Psoas muscle (tissue), 8 donors: Measurements from ENCODE around the gene CMSS1. TPM values are rescaled to one million over a fixed set of nuclear protein-coding genes. Genes with fewer than 3 reads are reported as not detected.

Source experiments
- ATAC-seq, 4 donors: fragments of 200-7000 bp; cut with Tn5 transposase; one replicate each; pipeline ENCODE4 v1.9.1; 2020; ENCODE audit warnings: moderate library complexity in 3 of 4, mild to moderate bottlenecking in 2 of 4
- DNase-seq, 2 donors: peaks; one replicate each; pipeline ENCODE4 v3.0.0-alpha.2; 2020
- H3K27ac ChIP-seq: fragments of 200-600 bp; one replicate; pipeline ENCODE4 v1.8.0; 2022
- H3K27me3 ChIP-seq, 3 donors: fragments of 200-600 bp in 1 of 3; one replicate each; pipeline versions ENCODE4 v1.6.1 to v1.8.0; 2013 to 2022; ENCODE audit warnings: low read length in 2 of 3, mild to moderate bottlenecking in 2 of 3, moderate library complexity in 1 of 3; ENCODE audit not compliant: insufficient read depth in 3 of 3
- H3K36me3 ChIP-seq, 2 donors: fragments of 200-600 bp in 1 of 2; one replicate each; pipeline versions ENCODE4 v1.6.1 to v1.8.0; 2013 to 2022; ENCODE audit warnings: low read depth in 1 of 2, mild to moderate bottlenecking in 1 of 2, moderate library complexity in 1 of 2; ENCODE audit not compliant: insufficient read depth in 1 of 2
- H3K4me1 ChIP-seq: fragments of 200-600 bp; one replicate; pipeline ENCODE4 v1.8.0; 2022
- H3K4me3 ChIP-seq: fragments of 200-600 bp; one replicate; pipeline ENCODE4 v1.8.0; 2022; ENCODE audit warnings: mild to moderate bottlenecking
- H3K9me3 ChIP-seq: fragments of 200-600 bp; one replicate; pipeline ENCODE4 v1.8.0; 2022
- CTCF ChIP-seq: fragments of 200-600 bp; IDR thresholded peaks from one replicate; pipeline ENCODE4 v1.8.0; 2022; ENCODE audit warnings: antibody characterized with exemption
- WGBS, 3 donors: extraction: QIAGEN DNeasy Blood & Tissue Kit; methylation state at CpG; one replicate each; pipeline versions ENCODE4 v1.1.6 to v1.1.7; 2013; 5-methylcytosine and 5-hydroxymethylcytosine counted together
- intact Hi-C, 2 donors: fragments of 100-400 bp; cut with DNase I; formaldehyde crosslinking; loops; one replicate each; pipeline versions ENCODE4 v1.11.0 to v1.14.2; 2022
- polyA plus RNA-seq, 3 donors: library from polyadenylated mRNA; stranded (reverse); fragments of 200-250 nt; gene quantifications; one replicate each; pipeline ENCODE4 v1.2.3, GENCODE V29; 2013
- total RNA-seq, 4 donors: library from RNA; stranded (reverse); fragmentation: NEBNext Ultra II Directional in 2 of 4; extraction: Animal tissue kit (Norgen Biotek cat#: 25700) in 2 of 4; gene quantifications; one replicate each; pipeline versions ENCODE4 v1.2.1 to v1.2.4, GENCODE V29; 2021 to 2023
- donor health status: healthy with polysubstance abuse.
- donor health status: DM: no; HTN: no; CAD: no; lungs with moderate emphysema.
- donor health status: Bipolar disorder and iron deficiency.
- donor health status: healthy.
- donor health status: DM: yes; HTN: yes; CAD: no.
- donor health status: DM: no; HTN: no; CAD: no.
- donor health status: DM: no; HTN: no; CAD: no.
- donor health status: DM: yes; HTN: yes; CAD: no.

Gene CMSS1
- total and polyA plus RNA-seq, 7 donors = 18.4 to 174 (median 58.8) TPM

GRCh38 chr3:100020876-100021644, 203.4 kb downstream of the CMSS1 start:
- H3K27me3 ChIP-seq = no peaks in the 10 kb centered on the region
- DNase-seq (no peak), ATAC-seq (peak in 2 of 4 donors; percentile 43 to 60)
- intact Hi-C loops = no loop called here
- 51 to 87% (median 55%) methylated on average over 9 of the region's 9 CpGs for WGBS, 3 donors
- peaks cover 37% of the 10 kb centered on the region for H3K4me1 ChIP-seq
- no peak for TF ChIP-seq CTCF
- no peak overlapping the region for H3K4me3 ChIP-seq
- H3K9me3 ChIP-seq = no peaks in the 10 kb centered on the region
- peak overlapping the region; percentile 58 for H3K27ac ChIP-seq
- H3K36me3 ChIP-seq = no peaks in the 10 kb centered on the region

GRCh38 chr3:100022506-100022905, 204.8 kb downstream of the CMSS1 start:
- H3K27ac ChIP-seq = peak overlapping the region; percentile 81
- H3K4me3 ChIP-seq = no peak overlapping the region
- peaks cover 46% of the 10 kb centered on the region for H3K4me1 ChIP-seq
- H3K9me3 ChIP-seq = no peaks in the 10 kb centered on the region
- no peaks in the 10 kb centered on the region for H3K27me3 ChIP-seq
- ATAC-seq (no peak), DNase-seq (no peak)
- intact Hi-C loops = no loop called here
- no peak for TF ChIP-seq CTCF
- no peaks in the 10 kb centered on the region for H3K36me3 ChIP-seq

GRCh38 chr3:100023150-100023549, 205.5 kb downstream of the CMSS1 start:
- H3K27ac ChIP-seq = peak overlapping the region; percentile 81
- H3K36me3 ChIP-seq = no peaks in the 10 kb centered on the region
- no peak overlapping the region for H3K4me3 ChIP-seq
- WGBS, 3 donors = 41 to 42% (median 42%) methylated on average over 5 of the region's 5 CpGs
- intact Hi-C loops = no loop called here
- no peak for TF ChIP-seq CTCF
- ATAC-seq = no peak
- H3K27me3 ChIP-seq = no peaks in the 10 kb centered on the region
- H3K4me1 ChIP-seq = peaks cover 50% of the 10 kb centered on the region
- no peaks in the 10 kb centered on the region for H3K9me3 ChIP-seq
- DNase-seq = no peak

- H3K27ac ChIP-seq = peak overlapping the region; percentile 81
Observed at GRCh38 chr3:100023595-100023994, 205.9 kb downstream of the CMSS1 start.

More at GRCh38 chr3:100023595-100023994, 205.9 kb downstream of the CMSS1 start:
- Histone ChIP-seq H3K9me3 (no peaks in the 10 kb centered on the region), H3K4me3 (no peak overlapping the region), H3K36me3 (no peaks in the 10 kb centered on the region), H3K27me3 (no peaks in the 10 kb centered on the region), H3K4me1 (peaks cover 50% of the 10 kb centered on the region)
- intact Hi-C loops = no loop called here
- DNase-seq = no peak
- TF ChIP-seq CTCF = no peak
- 96 to 100% (median 96%) methylated on average over 1 of the region's 1 CpG for WGBS, 3 donors
- ATAC-seq = no peak
